ENCODE results near the gene IRF3.

DNA sequence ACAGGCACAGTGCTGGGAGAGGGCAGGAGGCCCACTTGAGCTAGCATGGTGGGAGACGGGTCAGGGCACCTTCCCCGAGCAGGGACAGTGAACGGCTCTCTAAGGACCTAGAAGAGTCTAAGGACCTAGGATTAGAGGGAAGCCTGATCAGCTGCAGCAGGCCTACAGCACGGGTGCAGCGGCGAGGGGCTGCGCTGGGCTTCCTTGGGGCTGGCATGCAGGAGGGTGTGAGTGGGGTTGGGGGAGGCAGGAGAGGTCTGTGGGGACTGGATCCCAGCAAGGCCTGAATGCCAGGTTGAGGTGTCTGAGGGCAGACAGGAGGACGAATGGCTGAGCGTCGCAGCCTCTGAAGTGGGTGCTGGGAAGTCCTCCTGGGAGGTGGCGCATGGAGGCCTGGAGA is 20.1 kb downstream of the IRF3 start:
- TF ChIP-seq, protein P1, sequence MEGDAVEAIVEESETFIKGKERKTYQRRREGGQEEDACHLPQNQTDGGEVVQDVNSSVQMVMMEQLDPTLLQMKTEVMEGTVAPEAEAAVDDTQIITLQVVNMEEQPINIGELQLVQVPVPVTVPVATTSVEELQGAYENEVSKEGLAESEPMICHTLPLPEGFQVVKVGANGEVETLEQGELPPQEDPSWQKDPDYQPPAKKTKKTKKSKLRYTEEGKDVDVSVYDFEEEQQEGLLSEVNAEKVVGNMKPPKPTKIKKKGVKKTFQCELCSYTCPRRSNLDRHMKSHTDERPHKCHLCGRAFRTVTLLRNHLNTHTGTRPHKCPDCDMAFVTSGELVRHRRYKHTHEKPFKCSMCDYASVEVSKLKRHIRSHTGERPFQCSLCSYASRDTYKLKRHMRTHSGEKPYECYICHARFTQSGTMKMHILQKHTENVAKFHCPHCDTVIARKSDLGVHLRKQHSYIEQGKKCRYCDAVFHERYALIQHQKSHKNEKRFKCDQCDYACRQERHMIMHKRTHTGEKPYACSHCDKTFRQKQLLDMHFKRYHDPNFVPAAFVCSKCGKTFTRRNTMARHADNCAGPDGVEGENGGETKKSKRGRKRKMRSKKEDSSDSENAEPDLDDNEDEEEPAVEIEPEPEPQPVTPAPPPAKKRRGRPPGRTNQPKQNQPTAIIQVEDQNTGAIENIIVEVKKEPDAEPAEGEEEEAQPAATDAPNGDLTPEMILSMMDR (IDR thresholded peaks at IDR 0.05; ENCODE audit: insufficient read depth, low read length, poor library complexity, severe bottlenecking), result no peak
- TF ChIP-seq EZH2phosphoT487 (conservative IDR thresholded peaks at IDR 0.05; ENCODE audit: low read length), result no peak
